ENCODE results near the gene GATD1.
A peak's percentile ranks its signal among the peaks of the same experiment; 100 is the strongest.

The GATD1 gene

GRCh38 chr11:782264-783174, 5.2 kb upstream of the GATD1 start:
- TF ChIP-seq ZFX (IDR thresholded peaks at IDR 0.05), result no peak
- TF ChIP-seq CTCF (conservative IDR thresholded peaks at IDR 0.05), result no peak
- no peak overlapping the region for H3K27ac ChIP-seq

DNA sequence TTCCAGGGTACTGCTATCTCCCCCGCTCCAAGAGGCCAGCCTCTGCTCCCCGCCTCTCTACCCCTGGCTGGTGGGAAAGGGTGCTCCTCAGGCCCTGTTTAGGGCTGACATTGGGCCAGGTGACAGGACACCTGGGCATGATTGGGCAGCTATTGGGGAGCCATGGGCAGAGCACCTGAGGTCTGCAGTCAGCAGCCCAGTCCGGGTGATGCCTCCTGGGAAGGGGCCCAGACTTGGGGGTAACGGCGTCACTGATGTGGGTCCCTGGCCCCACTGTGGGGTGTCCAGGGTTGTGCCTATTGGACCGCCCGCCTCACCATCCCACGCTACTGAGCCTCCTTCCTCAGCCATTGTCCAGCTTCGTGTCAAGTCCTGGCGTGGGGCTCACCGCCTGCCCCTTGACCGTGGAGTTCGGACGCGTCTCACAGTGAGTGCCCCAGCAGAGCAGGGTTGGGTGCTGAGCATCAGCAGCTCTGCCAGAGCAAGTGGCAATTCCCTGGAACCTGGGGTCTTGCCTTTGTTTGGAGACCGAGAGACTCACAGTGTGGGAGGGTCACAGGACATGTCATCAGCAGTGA, 2.8 kb upstream of the GATD1 start:
- TF ChIP-seq ZFX (IDR thresholded peaks at IDR 0.05) (no peak), CTCF (conservative IDR thresholded peaks at IDR 0.05) (no peak)
- H3K27ac ChIP-seq, result no peak overlapping the region

DNA sequence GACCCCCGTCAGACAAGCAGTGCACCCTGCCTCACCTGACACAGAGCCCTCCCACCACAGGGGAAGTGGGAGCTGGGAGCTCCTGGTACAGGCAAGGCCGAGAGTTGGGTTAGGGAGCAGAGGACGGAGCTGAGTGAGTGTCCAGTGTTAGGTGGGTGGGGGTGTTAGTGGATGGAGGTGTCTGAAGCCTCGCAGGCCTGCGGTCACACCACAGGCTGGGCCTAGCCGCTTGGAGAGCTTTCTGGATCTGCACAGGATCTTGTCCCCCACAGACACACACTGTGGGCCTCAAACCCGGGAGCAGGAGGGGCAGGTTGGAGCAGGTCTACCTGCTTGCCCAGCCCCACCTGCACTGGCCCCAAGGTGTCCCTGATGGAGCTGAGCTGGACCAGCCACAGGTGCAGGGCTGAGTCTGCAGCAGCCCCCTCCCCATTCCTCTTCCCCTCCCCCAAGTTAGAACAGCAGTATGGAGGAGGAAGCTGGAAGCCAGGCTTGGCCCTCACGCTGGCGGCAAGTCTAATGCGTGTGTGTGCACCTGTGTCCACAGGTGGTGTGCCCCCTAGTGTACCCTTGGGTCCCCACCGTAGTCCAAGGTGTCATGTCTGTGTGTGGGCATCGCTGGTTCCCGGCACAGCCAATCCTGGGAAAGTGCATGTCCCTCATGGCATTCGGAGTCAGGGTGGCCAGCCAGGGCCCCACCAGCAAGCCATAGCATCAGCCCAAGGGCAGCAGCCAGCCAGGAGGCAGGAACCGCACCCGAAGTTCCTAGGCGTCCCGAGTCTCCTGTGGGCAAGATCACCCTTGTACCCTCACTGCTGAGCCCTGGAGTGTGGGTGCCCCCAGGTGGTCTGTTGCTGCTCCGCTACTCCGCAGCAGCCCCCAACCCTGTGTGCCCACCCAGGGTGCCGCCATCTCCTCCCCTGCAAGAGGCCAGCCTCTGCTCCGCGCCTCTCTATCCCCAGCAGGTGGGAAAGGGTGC, 2.0 kb upstream of the GATD1 start:
- no peak overlapping the region; the same call in 1 of the 2 replicates for H3K27ac ChIP-seq
- TF ChIP-seq ZFX (IDR thresholded peaks at IDR 0.05) (no peak), CTCF (conservative IDR thresholded peaks at IDR 0.05) (no peak)

DNA sequence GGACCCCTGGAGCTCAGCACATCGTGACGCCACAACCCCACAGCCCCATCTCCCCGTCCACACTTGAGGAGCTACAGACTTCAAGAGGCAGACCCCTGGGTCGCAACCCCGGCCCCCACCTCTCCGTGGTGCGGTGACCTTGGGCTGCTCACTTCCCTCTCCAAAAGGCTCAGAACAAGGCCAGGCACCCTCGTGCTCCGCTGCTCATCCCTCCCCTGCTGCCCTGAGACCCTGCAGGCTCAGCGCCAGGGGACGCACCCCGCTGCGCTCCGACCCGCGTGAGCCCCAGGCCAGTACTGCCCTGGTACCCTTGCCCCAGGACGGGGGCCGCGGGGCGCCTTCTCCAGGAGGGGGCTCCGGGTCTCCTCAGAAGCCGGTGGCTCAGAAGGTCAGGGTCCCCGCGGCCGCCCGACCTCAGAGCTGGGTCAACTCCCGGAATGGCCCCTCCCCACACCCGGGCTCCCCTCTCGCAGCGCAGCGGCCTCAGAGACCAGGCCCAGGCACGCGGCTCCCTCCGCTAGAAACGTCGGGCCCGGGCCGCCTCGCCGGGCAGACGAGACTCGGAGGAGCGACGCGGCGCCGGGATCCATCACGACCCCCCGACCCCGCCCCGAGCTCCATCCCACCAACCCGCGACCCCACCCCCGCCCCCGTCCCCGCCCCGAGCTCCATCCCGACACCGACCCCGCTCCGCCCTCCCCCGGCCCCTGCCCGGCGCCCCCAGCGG, 563 bp downstream of the GATD1 start:
- peak; percentile 73; the same call in 1 of the 2 replicates for TF ChIP-seq ZFX (IDR thresholded peaks at IDR 0.05)
- no peak for TF ChIP-seq CTCF (conservative IDR thresholded peaks at IDR 0.05)
- peak overlapping the region; percentile 96 for H3K27ac ChIP-seq

GRCh38 chr11:776263-776560, 1.1 kb downstream of the GATD1 start:
- H3K27ac ChIP-seq, result peak overlapping the region; percentile 96
- no peak for TF ChIP-seq ZFX (IDR thresholded peaks at IDR 0.05)

- TF ChIP-seq CTCF (conservative IDR thresholded peaks at IDR 0.05), result no peak
- TF ChIP-seq ZFX (IDR thresholded peaks at IDR 0.05), result no peak
- H3K27ac ChIP-seq, result peak overlapping the region; percentile 96; the same call in 1 of the 2 replicates
Observed at GRCh38 chr11:774873-775592, 2.3 kb downstream of the GATD1 start.

Data from C4-2B (cell line).